Vagina (tissue), 2 donors: Measurements from ENCODE around the gene FLOT1.

ENCODE experiments used
- POLR2AphosphoS5 ChIP-seq, 2 donors: sonication (generic); formaldehyde crosslinking; IDR thresholded peaks; one replicate each; pipeline ENCODE4 v1.9.0; 2017; ENCODE audit warnings: antibody characterized with exemption in 2 of 2, mild to moderate bottlenecking in 2 of 2, low read depth in 1 of 2; ENCODE audit not compliant: insufficient read depth in 1 of 2
- TF ChIP-seq, protein P1 (sequence below), 3 experiments: fragments of 450-650 bp in 2 of 3; fragments of 200-600 bp in 1 of 3; sonication (generic) in 1 of 3; IDR thresholded peaks; one replicate each; pipeline ENCODE4 v1.5.1; 2017 to 2019; ENCODE audit warnings: antibody characterized with exemption in 3 of 3, mild to moderate bottlenecking in 2 of 3, moderate library complexity in 2 of 3

DNA sequence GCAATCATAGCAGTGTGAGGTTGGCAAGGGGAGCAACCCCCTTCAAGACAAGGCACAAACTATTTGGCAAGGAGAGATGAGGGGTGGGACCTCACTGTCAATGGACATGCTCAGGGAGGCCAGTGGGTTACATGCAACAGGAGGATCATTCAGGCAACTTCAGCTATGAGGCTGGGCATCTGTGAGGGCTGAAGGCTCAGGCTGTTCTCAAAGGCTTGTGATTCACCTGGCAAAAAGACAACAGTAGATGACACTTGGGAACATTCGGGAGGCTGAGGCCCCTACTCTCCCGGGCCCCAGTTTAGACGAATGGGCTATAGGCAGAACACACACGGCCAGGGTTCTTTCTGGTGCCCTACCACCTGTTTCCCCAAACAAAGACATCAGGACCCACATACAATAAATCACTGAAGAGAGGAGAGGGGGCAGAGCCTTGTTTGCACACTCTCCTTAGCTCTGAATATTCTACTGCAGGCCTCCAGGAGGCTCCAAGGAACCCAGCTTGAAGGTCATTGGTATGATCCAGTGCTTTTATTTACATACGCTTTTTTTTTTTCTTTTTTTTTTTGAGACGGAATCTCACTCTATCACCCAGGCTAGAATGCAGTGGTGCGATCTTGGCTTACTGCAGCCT is 14.4 kb downstream of the FLOT1 start:
- TF ChIP-seq, protein P1, sequence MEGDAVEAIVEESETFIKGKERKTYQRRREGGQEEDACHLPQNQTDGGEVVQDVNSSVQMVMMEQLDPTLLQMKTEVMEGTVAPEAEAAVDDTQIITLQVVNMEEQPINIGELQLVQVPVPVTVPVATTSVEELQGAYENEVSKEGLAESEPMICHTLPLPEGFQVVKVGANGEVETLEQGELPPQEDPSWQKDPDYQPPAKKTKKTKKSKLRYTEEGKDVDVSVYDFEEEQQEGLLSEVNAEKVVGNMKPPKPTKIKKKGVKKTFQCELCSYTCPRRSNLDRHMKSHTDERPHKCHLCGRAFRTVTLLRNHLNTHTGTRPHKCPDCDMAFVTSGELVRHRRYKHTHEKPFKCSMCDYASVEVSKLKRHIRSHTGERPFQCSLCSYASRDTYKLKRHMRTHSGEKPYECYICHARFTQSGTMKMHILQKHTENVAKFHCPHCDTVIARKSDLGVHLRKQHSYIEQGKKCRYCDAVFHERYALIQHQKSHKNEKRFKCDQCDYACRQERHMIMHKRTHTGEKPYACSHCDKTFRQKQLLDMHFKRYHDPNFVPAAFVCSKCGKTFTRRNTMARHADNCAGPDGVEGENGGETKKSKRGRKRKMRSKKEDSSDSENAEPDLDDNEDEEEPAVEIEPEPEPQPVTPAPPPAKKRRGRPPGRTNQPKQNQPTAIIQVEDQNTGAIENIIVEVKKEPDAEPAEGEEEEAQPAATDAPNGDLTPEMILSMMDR (IDR thresholded peaks at IDR 0.05) = no peak
- no peak for TF ChIP-seq POLR2AphosphoS5 (IDR thresholded peaks at IDR 0.05; ENCODE audit: insufficient read depth in 1 of 2, low read depth in 1 of 2)
